Activated T-helper 9 cell treated with anti-CD3 and anti-CD28 coated beads, Interleukin-2, amount 50 U/mL, for 16 hours (primary cell): Measurements from ENCODE around the gene CYBA.
"Not testable (repeated sequence)": the region's sequence is repeated elsewhere in the genome, so short reads cannot be mapped to it uniquely, and the experiment has no call there.

ENCODE experiments used
- DNase-seq: peaks from one replicate; pipeline ENCODE4 v3.0.0-alpha.2; 2020; ENCODE audit warnings: low read depth

Gene CYBA

GRCh38 chr16:88610909-88611812 is 39.7 kb downstream of the CYBA start:
- DNase-seq: no peak

- DNase-seq: no peak
These were observed 40.8 kb downstream of the CYBA start for GRCh38 chr16:88610080-88610479.

- not testable (repeated sequence) for DNase-seq
These were observed 41.4 kb downstream of the CYBA start for GRCh38 chr16:88609426-88609825.

DNA sequence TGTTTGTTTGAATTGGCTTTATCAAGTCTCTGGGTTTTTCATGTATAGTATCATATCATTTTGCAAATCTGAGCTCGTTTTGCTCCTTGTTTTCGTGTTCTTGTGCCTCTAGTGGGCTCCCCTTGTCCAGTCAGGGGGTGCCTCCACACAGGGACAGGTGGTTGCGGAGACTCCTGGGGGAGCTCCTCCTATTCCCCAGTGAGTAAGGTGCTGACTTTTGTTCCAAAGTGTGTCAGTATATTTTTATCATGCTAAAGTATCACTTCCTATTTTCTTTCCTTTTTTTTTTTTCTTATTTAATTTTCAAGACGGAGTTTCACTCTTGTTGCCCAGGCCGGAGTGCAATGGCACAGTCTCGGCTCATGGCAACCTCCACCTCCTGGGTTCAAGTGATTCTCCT is 42.8 kb downstream of the CYBA start:
- no peak for DNase-seq

GRCh38 chr16:88606148-88606757 is 44.6 kb downstream of the CYBA start:
- DNase-seq: no peak

- no peak for DNase-seq
These were observed 45.4 kb downstream of the CYBA start for GRCh38 chr16:88605186-88606147.

- no peak for DNase-seq
These were observed 48.8 kb downstream of the CYBA start for GRCh38 chr16:88602091-88602490.

DNA sequence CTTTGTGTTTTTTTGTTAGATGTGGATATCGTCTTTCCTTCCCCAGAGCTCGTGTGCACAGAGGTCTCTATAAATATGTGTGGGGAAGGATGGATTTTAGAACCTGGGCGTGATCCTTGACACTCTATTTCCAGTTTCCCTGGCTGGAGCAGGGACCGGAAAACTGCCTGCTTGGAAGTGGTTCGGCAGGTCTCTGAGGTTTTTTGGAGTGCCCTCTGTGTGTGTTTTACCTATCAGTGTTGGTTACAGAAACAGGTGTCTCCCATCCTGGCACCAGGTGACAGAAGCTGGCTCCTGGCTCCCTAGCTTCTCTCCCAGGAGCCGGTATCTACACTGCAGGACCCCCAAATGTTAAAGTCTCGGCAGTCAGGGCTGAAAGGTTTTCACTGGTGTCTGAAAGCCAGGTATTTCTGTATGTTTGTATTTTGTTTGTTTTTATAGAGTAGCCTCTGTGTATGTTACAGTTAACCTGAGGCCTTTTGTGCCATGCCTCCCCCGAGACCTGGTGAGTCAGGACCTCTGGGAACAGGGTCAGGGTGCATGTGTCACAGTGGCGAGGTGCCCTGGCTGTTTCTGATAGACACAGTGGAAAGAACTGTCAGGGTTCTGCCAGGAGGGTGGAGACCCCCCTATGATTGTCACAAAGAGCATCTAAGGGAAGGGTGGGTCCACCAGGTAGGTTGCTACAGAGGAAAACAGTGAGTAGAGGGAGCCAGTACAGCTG is 49.4 kb downstream of the CYBA start:
- DNase-seq: no peak

- no peak for DNase-seq
These were observed 50.3 kb downstream of the CYBA start for GRCh38 chr16:88600539-88600896.

DNA sequence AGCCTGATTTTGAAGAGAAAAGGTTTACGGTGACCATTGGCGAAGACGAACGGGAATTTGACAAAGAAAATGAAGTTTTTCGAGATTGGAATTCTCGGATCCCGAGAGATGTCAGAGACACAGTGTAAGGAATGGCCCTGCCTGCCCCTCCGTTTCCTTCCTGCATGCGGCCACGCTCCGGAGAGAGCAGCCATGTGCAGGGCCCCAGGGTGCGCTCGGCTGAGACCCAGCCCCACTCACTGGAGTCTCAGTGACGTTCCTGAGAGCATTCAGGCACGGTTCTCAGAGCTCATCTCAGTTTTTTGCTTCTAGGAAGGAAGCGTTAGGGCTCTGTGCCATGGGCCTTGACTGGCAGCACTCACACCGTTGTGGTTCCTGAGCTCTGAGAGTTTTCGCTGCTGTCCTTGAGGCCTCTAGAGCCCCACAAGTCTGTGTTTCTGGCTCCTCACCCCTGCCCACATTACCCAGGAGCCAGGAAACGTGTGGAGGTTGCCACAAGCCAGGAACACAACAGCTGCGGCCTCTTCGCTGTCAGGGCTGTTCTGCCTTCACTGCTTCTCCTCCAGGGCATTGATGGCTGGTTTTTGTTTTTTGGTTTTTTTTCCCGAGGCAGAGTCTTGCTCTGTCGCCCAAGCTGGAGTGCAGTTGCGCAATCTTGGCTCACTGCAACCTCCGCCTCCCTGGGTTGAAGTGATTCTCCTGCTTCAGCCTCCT is 50.9 kb downstream of the CYBA start:
- no peak for DNase-seq

DNA sequence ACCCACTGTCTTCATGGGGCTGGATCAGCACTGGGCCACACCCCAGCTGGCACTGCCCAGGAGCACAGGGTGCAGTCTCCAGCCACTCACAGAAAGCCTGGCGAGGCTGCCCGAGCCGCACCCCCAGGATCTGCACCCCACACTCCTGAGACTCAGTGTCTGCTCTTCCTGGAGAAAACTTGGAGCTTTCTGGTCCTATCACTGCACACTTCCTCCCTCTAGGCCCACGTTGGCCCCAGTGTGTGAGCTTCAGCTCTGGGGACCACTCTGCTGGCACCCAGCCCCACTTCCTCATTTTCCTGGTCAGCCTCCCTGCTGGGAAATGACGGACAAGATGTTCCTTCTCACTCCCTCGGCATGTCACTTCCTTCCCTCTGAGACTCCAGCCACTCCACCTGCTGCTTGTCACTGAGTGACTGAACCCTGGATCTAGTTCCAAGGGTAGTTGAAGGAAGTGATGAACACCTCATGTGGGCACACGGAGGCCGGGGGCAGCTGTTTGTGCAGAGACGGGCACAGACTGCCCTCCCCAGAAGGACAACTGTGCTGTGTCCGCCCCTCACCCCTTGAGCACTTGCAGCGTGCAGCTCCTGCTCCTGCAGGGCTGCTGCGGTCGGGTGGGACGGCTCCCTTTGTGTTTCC is 51.6 kb downstream of the CYBA start:
- no peak for DNase-seq

GRCh38 chr16:88597856-88598491 is 52.9 kb downstream of the CYBA start:
- DNase-seq: no peak

DNA sequence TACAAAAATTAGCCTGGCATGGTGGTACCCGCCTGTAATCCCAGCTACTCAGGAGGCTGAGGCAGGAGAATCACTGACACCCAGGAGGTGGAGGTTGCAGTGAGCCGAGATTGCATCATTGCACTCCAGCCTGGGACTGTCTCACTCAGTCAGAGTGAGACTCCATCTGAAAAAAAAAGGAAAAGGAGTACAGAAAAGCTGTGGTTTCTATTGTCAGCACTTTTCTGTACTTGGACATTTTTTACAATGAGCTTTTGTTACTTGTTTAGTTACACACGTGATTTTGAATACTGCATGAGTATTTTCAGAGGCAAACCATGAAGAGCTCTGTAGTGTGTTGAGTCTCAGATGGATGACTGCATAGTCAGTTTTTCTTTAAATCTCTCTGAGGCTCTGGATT is 54.4 kb downstream of the CYBA start:
- no peak for DNase-seq

DNA sequence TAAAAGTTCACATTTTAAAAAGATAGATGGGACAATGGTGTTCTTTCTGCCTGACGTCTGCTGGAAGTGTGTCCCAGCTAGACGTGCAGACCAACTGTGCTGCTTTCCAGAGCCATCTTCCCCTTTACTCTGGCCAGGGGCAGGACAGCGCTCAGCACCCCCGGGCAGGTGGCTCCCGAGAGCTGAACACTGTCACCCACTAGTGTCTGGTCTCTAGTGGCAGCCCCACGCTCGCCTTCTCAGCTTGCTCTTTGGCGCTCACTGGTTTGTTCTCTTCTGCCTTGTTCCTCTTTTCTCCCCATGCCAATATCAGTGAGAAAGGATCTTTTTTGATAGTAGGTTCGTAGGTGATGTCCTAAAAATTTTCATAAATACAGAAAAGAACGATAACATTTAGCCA is 54.9 kb downstream of the CYBA start:
- DNase-seq: no peak

GRCh38 chr16:88595101-88595500 is 55.8 kb downstream of the CYBA start:
- DNase-seq: no peak

DNA sequence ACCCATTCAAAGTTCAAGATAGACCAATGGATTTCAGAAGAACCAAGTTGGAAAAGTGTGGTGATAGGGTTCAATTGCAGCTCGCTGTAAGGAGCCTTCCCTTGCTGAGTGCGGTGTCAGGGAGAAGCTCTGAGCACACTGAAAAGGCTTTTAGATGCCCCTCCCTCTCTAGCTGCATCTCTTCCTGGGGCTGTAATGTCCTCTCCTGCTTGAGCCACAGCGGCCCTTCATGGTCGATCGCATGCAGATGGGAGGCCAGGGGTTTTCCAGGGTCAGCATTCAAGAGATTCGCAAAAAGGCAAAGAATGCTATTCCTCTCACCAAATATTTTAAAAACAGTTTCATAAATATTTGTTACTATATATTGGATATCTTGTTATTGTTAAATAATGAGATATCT is 56.9 kb downstream of the CYBA start:
- no peak for DNase-seq

GRCh38 chr16:88593489-88593888 is 57.4 kb downstream of the CYBA start:
- DNase-seq: no peak
